ENCODE measurements around the gene METTL13.

GRCh38 chr1:171794085-171794484 lies 12.6 kb downstream of the METTL13 start:
- TF ChIP-seq CTCF (IDR thresholded peaks at IDR 0.05) (no peak), EZH2 (IDR thresholded peaks at IDR 0.05) (no peak), EZH2phosphoT487 (IDR thresholded peaks at IDR 0.05) (no peak)

Measured in neural progenitor cell (in vitro differentiated cells).